ENCODE results near the gene CDH4.

DNA sequence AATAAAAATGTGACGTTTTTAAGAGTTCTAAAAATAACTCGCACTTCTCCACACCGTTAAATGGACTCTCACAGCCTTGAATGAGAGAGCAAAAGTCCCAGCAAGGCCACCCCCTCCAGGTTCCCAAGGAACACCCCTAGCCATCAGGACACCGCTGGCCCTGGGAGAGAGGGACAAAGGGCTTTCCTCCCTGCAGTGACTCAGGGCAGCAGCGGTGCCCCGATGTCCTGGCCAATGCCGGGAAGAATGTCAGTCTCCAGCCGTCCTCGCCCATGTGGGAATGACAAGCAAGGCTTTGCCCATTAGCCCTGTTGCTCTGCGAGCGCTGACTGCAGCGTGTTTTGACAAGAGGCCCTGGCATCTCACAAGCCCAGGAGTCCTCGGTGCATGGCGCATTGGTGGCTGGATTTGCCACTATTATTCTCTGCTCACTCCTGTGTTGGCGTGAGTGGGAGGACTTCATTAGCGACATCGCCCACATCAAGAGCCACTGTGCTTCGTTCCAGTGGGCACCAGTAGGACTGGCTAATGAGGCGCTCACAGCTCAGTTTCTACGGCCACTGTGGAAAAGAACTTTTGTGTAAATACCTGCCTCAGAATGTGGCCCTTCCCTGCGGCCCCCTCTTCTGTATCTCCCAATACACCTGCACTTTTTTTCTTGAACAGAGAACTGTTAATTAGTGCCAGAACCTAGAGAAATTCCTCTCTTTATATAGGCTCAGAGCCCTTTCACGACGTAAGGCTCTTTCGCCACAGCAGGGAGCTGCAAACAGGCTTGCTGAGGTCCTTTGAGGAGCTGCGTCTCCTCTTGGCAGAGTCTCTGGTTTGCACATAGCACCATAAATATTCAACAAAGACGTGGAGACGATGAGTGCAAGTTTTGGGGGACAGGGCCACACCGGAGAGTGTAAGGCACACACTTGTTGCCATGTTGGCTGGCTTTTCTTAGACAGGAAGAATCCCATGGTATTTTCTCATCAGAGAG, 477.0 kb downstream of the CDH4 start:
- TF ChIP-seq POLR2A (IDR thresholded peaks at IDR 0.05; ENCODE audit: low read length) = no peak
- TF ChIP-seq GATA1 (IDR thresholded peaks at IDR 0.05; ENCODE audit: low read depth, low read length) = no peak
